HG03097 (cell line): Measurements from ENCODE around the gene KIAA1958.
"Not testable (repeated sequence)": the region's sequence is repeated elsewhere in the genome, so short reads cannot be mapped to it uniquely, and the experiment has no call there.

Source experiments
- ATAC-seq: cut with Tn5 transposase; IDR thresholded peaks from one replicate; pipeline ENCODE4 v1.9.1; 2021; ENCODE audit not compliant: unreplicated experiment, low FRiP score

The KIAA1958 gene

DNA sequence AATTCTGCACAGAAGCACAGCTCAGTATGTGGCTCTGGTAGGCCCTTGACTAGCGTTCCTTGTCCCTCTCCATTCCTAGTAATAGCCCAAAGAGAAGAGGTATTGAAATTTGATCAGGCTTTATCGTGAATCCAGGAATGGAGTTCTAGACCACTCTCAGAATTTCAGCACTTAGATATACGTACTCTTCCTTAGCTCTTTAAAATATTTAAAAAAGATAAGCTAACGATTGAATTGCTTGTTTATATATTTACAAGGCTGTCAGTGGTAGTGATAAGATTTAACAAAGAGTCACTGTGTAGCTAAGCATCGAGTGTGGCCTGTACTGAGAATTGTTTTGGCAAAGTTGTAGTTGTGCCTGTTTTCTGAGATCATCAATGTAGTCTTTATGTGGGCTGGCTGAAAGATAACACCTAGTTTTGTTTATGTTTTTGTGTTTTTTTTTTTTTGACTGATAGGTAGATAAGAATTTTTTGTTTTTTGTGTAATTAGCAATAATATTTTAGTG lies 2.5 kb downstream of the KIAA1958 start:
- ATAC-seq: no peak

DNA sequence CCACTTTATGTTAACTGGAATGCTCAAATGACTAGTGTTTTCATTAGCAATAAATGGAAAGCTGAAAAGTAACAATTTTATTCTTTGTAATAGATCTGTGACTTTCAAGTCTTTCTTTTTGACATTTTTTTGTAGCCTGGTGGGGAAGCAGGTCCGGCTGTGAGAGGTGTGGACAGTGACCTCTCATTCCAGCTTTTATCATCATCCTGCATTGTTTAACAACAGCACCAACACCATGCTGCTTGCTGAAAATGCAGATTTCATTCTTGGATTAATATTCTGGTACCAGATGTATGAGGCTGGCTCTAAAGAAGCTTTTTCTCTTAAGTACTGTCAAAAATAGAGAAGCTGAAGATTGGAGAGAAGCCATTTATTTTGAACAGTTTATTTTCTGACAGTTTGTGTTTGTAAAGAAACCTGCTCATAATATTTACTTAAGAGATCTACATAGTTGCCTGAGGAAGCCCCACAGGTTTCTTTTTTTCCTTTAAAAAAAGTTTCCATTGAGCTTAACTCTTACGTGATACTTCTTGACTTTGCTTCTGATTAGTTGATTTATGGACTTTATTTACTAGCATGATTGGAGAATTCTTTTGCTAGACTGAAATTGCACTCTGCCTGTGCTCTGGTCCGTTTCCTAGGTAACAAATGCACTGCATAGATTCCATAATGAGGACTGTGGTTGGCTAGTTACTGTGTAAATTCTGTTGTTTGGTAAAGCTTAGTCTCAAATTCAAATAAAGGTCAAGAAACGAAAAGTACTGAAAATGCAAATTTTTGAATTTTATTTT lies 3.4 kb downstream of the KIAA1958 start:
- ATAC-seq: no peak

- ATAC-seq: no peak
Measured at GRCh38 chr9:112493393-112494137, 6.9 kb downstream of the KIAA1958 start.

GRCh38 chr9:112494153-112494552 lies 7.5 kb downstream of the KIAA1958 start:
- ATAC-seq: no peak

- no peak for ATAC-seq
Measured at GRCh38 chr9:112495614-112496013, 9.0 kb downstream of the KIAA1958 start.

DNA sequence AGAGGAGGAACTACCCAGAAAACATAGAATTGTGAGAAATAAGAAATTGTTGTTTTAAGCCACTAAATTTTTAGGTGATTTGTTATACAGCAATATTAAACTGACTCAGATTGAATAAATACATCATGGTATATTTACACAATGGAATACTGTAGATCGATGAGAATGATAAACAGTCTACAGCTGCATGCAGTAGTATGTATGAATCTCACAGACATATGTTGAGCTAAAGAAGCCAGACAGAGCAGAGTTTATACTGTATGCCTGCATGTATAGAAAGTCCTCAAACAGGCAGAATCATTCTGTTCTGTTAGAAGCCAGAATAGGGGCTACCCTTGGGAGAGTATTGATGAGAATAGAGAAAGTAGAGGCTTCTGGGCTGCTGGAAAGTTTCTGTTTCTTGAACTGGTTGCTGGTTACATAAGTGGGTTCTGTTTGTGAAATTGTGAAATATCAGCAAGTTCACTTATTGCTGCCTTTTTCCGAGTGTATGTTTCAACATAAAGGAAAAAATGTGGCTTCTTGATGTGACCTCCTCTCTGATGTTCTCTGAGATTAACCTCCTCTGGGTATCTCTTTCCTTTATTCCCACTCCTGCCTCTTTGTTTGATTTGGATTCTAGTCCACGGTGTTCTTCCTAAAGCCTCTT lies 9.6 kb downstream of the KIAA1958 start:
- ATAC-seq: no peak

- no peak for ATAC-seq
Measured at GRCh38 chr9:112500842-112501241, 14.2 kb downstream of the KIAA1958 start.

- no peak for ATAC-seq
Measured at GRCh38 chr9:112501287-112501686, 14.7 kb downstream of the KIAA1958 start.

DNA sequence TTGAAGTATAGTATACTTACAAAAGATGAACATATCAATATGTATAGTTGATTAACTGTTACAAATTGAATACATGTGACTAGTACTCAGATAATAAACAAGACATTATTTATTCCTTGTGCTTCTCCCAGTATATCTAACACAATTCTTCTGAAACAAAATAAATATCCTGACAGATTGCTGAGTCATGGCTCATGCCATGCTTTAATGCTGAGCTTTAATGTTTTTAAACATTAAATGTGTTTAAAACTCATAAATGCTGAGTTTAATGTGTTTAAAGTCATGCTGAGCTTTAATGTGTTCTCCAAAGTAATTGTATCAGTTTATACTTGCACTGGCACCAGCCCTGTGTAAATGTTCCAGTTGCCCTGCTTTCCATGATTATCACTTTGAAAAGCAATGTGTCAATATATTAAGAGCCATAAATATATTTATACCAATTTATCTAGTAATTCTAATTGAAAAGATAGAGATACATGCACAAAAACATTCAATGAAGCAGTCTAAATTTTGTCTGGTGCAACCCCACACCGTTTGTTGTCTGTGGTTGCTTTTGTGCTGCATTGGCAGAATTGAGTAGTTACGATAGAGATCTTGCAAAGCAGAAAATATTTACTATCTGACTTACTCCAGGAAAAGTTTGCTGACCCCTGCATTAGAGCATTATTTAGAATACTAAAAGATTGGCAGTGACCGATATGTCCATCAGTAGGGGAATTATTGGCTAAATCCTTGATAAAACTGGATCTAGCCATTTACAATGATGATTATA lies 15.7 kb downstream of the KIAA1958 start:
- no peak for ATAC-seq

GRCh38 chr9:112503170-112503569 lies 16.5 kb downstream of the KIAA1958 start:
- ATAC-seq: no peak

- no peak for ATAC-seq
Measured at GRCh38 chr9:112505086-112505485, 18.5 kb downstream of the KIAA1958 start.

DNA sequence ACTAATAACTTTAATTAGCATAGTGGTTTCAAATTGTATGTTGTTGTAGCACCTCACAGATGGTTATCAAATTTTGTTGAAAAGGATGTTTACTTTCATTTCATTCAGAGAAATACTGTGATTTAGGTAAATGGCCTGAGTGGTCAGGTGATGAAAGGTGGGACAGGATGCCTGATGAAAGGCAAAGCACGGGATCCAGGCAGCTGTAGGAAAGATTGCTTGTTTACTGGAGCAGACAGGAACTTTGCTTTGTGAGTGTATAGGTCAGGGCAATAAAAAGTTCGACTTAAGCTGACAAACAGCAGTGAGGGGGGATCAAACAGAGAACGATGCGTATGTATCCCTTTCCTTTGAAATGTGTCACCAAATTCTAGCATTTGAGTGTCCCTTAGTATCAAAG lies 19.0 kb downstream of the KIAA1958 start:
- ATAC-seq: no peak

DNA sequence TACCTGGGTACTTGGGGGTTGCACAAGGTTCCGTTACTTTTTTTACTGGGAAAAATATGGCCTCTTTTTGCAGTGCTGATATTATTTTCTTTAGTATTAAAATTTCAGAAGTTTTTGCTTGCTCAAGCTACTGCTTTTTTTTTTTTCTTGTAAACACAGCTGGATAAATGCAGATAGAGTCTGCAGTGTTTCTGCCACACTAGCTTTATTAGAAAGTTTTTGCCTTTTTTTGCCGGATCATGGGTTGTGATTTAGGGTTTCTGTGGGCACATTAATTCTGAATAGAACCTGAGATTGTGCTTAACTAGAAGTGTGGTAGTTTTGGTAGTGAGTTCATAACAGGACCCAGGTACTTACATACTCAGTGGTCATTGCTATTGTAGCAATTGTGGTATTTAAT lies 19.9 kb downstream of the KIAA1958 start:
- ATAC-seq: no peak

DNA sequence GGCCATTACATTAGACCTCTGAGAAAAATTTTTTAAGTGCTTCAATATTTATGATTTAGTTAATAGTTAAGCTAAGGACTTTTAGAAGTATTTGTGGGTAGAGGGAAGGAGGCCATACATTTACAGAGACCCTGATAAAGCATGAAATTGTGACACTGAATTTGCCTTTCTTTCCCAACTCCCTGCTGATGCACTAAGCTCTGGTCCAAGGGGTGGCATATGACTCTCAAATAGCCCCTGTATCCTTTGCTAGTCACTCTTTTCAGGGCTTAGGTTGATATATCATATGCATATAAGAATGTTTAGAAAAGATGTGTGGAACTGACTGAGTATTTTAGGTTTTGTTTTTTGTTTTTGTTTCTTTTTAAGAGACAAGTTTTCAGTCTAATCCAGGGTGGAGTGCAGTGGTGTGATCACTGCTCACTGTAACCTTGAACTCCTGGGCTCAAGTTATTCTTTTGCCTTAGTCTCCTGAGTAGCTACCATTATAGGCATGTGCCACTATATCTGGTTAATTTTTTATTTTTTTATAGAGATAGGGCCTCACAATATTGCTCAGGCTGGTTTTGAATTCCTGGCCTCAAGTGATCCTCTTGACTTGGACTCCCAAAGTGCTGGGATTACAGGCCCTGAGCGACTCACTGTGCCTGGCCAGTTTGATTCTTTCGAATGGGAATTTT lies 20.5 kb downstream of the KIAA1958 start:
- ATAC-seq: no peak

- ATAC-seq: no peak
Measured at GRCh38 chr9:112508377-112508776, 21.8 kb downstream of the KIAA1958 start.

DNA sequence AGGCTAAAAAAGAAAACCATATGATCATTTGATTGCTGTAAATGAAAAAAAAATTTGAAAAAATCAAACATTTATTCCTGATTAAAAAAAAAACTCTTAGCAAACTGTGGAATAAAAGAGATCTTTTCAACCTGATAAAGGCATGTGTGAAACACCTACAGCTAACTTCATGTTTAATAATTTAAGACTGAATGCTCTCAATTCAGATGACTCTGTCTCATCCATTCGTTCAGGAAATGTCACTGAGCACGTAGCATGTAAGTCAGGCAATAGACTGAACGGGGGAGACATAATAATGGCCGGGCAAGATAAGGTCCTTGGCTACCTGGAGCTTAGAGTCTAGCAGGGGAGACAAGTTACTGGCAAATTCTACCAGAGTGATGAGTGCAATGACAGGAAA lies 25.8 kb downstream of the KIAA1958 start:
- ATAC-seq: not testable (repeated sequence)

DNA sequence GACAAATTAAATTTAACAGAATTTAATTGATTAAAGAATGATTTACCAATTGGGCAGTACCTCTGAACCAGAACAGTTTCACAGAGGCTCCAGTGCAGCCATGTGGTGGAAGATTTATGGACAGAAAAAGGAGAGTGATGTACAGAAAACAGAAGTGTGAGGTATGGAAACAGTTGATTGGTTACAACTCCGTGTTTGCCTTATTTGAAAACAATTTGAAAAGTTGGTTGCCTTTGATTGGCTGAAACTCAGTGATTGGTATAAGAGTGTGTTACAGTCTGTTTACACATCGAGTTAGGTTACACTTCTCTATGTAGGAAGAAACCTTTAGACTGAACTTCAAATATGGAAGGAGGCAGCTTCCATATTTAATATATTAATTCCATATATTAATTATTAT lies 30.1 kb downstream of the KIAA1958 start:
- no peak for ATAC-seq

DNA sequence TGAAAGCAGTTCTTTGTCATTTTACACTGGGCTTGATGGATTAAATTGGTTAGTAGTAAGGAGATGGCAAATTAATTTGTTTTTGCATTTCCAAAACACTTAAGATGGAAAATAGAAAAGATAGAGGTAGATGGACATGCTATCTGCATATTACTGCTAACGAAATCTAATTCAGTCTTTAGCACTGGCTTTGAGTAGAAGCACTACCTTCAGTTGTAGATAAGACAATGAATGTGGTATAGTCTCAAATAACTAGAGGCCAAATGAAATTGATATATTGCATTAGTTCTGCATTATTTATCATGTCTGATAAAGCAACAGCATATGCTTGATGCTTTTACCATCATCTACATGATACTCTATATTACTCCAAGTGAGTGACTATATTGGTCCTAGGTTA lies 33.4 kb downstream of the KIAA1958 start:
- no peak for ATAC-seq

- ATAC-seq: no peak
Measured at GRCh38 chr9:112520656-112521055, 34.0 kb downstream of the KIAA1958 start.

- no peak for ATAC-seq
Measured at GRCh38 chr9:112526973-112527372, 40.3 kb downstream of the KIAA1958 start.
